Spleen (tissue), 11 donors: Measurements from ENCODE around the gene DOCK4. TPM values are rescaled to one million over a fixed set of nuclear protein-coding genes. Genes with fewer than 3 reads are reported as not detected.

ENCODE experiments used
- DNase-seq: peaks from one replicate; pipeline ENCODE4 v3.0.0-alpha.2; 2020
- H3K27ac ChIP-seq, 8 donors: fragments of 200-600 bp; sonication (generic) in 7 of 8; 1 replicate in 4 of 8; 2 replicates in 4 of 8; pipeline versions ENCODE4 v1.5.0 to v1.8.0; 2016 to 2021; ENCODE audit warnings: inconsistent platforms in 4 of 8, mild to moderate bottlenecking in 4 of 8, moderate library complexity in 1 of 8
- H3K27me3 ChIP-seq, 7 donors: fragments of 200-600 bp; sonication (generic) in 6 of 7; replicated peaks in 1 of 7; 1 replicate in 4 of 7; 2 replicates in 3 of 7; pipeline versions ENCODE4 v1.5.0 to v1.8.0; 2016 to 2021; ENCODE audit warnings: inconsistent platforms in 3 of 7, mild to moderate bottlenecking in 1 of 7
- H3K36me3 ChIP-seq, 6 donors: fragments of 200-600 bp; sonication (generic) in 5 of 6; 1 replicate in 4 of 6; 2 replicates in 2 of 6; pipeline versions ENCODE4 v1.5.0 to v1.8.0; 2016 to 2021; ENCODE audit warnings: inconsistent platforms in 2 of 6
- H3K4me1 ChIP-seq, 6 donors: fragments of 200-600 bp; sonication (generic) in 5 of 6; 1 replicate in 3 of 6; 2 replicates in 3 of 6; pipeline versions ENCODE4 v1.5.0 to v1.8.0; 2016 to 2021; ENCODE audit warnings: inconsistent platforms in 3 of 6
- H3K4me3 ChIP-seq, 8 donors: fragments of 200-600 bp; sonication (generic) in 7 of 8; 1 replicate in 4 of 8; 2 replicates in 4 of 8; pipeline versions ENCODE4 v1.5.0 to v1.8.0; 2016 to 2021; ENCODE audit warnings: inconsistent platforms in 4 of 8, mild to moderate bottlenecking in 4 of 8, moderate library complexity in 2 of 8
- H3K9me3 ChIP-seq, 8 donors: fragments of 200-600 bp; sonication (generic) in 7 of 8; 1 replicate in 4 of 8; 2 replicates in 4 of 8; pipeline versions ENCODE4 v1.5.0 to v1.8.0; 2016 to 2021; ENCODE audit warnings: inconsistent platforms in 4 of 8
- POLR2A ChIP-seq, 3 donors: fragments of 450-650 bp; IDR thresholded peaks; one replicate each; pipeline ENCODE4 v1.5.1; 2017; ENCODE audit warnings: antibody characterized with exemption in 3 of 3, mild to moderate bottlenecking in 1 of 3
- POLR2AphosphoS5 ChIP-seq, 3 donors: sonication (generic); formaldehyde crosslinking; IDR thresholded peaks; one replicate each; pipeline ENCODE4 v1.5.1; 2017; ENCODE audit warnings: antibody characterized with exemption in 3 of 3
- WGBS, 5 donors: extraction: QIAGEN DNeasy Blood & Tissue Kit in 3 of 5; methylation state at CpG; one replicate each; pipeline versions ENCODE4 v1.1.5 to v1.1.7; 2013 to 2018; 5-methylcytosine and 5-hydroxymethylcytosine counted together
- intact Hi-C: fragments of 100-400 bp; cut with DNase I; formaldehyde crosslinking; loops from one replicate; pipeline ENCODE4 v1.15.0; 2023; ENCODE audit warnings: low total_unique reads
- polyA plus RNA-seq, 3 donors: library from polyadenylated mRNA; stranded (reverse); fragments of 200-250 nt; gene quantifications; one replicate each; pipeline ENCODE4 v1.2.1, GENCODE V29; 2013
- total RNA-seq, 7 donors: library from RNA; depleted of rRNA in 3 of 7; stranded (reverse); fragments of >200 nt in 3 of 7; fragmentation: NEBNext Ultra II Directional in 4 of 7; extraction: Animal tissue kit (Norgen Biotek cat#: 25700) in 4 of 7; gene quantifications; one replicate each; pipeline versions ENCODE4 v1.1.0 to v1.2.1, GENCODE V29; 2016 to 2021
- TF ChIP-seq, protein P1 (sequence below), 11 experiments: fragments of 200-600 bp in 7 of 11; fragments of 450-650 bp in 4 of 11; sonication (generic) in 4 of 11; IDR thresholded peaks in 8 of 11; conservative IDR thresholded peaks in 3 of 11; 1 replicate in 7 of 11; 2 replicates in 4 of 11; pipeline versions ENCODE4 v1.4.0 to v1.8.0; 2016 to 2021; ENCODE audit warnings: antibody characterized with exemption in 11 of 11, inconsistent platforms in 4 of 11, mild to moderate bottlenecking in 1 of 11
- donor health status: healthy with polysubstance abuse.
- donor health status: DM: no; HTN: no; CAD: no; lungs with moderate emphysema.
- donor health status: DM: no; HTN: no; CAD: no.
- donor health status: Bipolar disorder and iron deficiency.
- donor health status: healthy.
- donor health status: DM: no; HTN: no; CAD: no.
- donor health status: DM: yes; HTN: yes; CAD: no.

The DOCK4 gene
- total and polyA plus RNA-seq, 10 donors: 1.4 to 26.9 (median 14.2) TPM

DNA sequence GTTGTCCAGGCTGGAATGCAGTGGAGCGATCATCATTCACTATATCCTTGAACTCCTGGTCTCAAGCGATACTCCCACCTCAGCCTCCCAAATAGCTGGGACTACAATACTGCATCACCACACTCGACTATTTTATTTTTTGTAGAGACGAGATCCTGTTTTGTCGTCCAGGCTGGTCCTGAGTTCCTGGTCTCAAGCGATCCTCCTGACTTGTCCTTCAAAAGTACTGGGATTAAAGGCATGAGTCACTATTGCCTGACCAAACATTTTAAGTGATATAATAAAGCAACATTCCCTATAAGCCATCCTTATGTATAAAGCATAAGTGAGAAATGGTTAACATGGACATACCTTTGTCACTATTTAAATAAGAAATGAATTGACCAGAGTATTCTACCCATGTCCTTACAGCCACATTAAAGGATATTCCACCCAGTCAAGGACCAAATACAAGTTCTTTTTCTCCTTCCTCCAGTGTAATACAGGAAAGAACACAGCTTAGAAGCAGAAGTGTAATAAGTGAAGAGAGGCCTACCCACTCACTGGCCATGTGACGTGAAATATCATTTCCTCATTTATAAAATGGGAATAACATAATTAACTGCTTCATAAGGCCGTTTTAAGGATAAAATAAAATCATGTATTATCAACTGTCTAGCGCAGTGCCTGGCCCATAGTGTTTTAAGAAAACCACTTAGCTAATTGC is 82.0 kb downstream of the DOCK4 start:
- Histone ChIP-seq H3K36me3 (no peaks in the 10 kb centered on the region), H3K27me3 (no peaks in the 10 kb centered on the region), H3K27ac (peak overlapping the region in 1 of 8 donors; percentile 29), H3K9me3 (no peaks in the 10 kb centered on the region), H3K4me1 (peaks cover 0 to 8% (median 0%) of the 10 kb centered on the region in 6 donors), H3K4me3 (no peak overlapping the region)
- intact Hi-C loops: no loop called here
- DNase-seq: no peak
- WGBS, 5 donors: 81 to 88% (median 84%) methylated on average over 9 of the region's 9 CpGs
- TF ChIP-seq, protein P1, sequence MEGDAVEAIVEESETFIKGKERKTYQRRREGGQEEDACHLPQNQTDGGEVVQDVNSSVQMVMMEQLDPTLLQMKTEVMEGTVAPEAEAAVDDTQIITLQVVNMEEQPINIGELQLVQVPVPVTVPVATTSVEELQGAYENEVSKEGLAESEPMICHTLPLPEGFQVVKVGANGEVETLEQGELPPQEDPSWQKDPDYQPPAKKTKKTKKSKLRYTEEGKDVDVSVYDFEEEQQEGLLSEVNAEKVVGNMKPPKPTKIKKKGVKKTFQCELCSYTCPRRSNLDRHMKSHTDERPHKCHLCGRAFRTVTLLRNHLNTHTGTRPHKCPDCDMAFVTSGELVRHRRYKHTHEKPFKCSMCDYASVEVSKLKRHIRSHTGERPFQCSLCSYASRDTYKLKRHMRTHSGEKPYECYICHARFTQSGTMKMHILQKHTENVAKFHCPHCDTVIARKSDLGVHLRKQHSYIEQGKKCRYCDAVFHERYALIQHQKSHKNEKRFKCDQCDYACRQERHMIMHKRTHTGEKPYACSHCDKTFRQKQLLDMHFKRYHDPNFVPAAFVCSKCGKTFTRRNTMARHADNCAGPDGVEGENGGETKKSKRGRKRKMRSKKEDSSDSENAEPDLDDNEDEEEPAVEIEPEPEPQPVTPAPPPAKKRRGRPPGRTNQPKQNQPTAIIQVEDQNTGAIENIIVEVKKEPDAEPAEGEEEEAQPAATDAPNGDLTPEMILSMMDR (IDR thresholded peaks at IDR 0.05 in 8 of 11, conservative IDR thresholded peaks at IDR 0.05 in 3 of 11): no peak
- no peak for TF ChIP-seq POLR2A (IDR thresholded peaks at IDR 0.05)
- no peak for TF ChIP-seq POLR2AphosphoS5 (IDR thresholded peaks at IDR 0.05)

DNA sequence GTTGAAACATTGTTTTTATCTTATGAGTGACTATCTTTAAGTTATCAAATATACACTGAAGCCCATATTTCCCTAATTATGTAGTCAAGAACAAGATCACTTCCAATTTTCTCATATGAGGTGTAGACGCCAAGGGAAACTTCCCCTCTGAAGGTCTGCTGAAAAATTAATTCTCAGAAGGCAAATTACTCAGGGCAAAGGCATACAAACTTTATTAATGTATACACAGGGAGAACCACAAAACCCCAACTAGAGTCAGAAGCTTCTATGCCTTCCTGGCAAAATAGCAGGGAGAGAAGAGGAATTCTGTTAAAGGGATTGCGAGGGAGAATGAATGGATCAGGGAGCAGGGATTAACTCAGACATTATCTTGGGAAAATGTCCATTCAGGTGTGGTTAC is 83.4 kb downstream of the DOCK4 start:
- intact Hi-C loops: no loop called here
- no peak for DNase-seq
- Histone ChIP-seq H3K4me3 (no peak overlapping the region), H3K27ac (no peak overlapping the region), H3K9me3 (no peaks in the 10 kb centered on the region), H3K36me3 (no peaks in the 10 kb centered on the region), H3K4me1 (peaks cover 0 to 3% (median 0%) of the 10 kb centered on the region in 6 donors), H3K27me3 (no peaks in the 10 kb centered on the region)
- 80 to 96% (median 89%) methylated on average over 2 of the region's 2 CpGs for WGBS, 5 donors
- no peak for TF ChIP-seq POLR2A (IDR thresholded peaks at IDR 0.05)
- TF ChIP-seq POLR2AphosphoS5 (IDR thresholded peaks at IDR 0.05): no peak
- TF ChIP-seq, protein P1 (IDR thresholded peaks at IDR 0.05 in 8 of 11, conservative IDR thresholded peaks at IDR 0.05 in 3 of 11): no peak

GRCh38 chr7:112122144-112122543 is 84.1 kb downstream of the DOCK4 start:
- Histone ChIP-seq H3K9me3 (no peaks in the 10 kb centered on the region), H3K27me3 (no peaks in the 10 kb centered on the region), H3K4me1 (peaks cover 0 to 3% (median 0%) of the 10 kb centered on the region in 6 donors), H3K36me3 (no peaks in the 10 kb centered on the region), H3K4me3 (no peak overlapping the region), H3K27ac (no peak overlapping the region)
- TF ChIP-seq POLR2A (IDR thresholded peaks at IDR 0.05) (no peak), POLR2AphosphoS5 (IDR thresholded peaks at IDR 0.05) (no peak)
- TF ChIP-seq, protein P1 (IDR thresholded peaks at IDR 0.05 in 8 of 11, conservative IDR thresholded peaks at IDR 0.05 in 3 of 11): no peak
- DNase-seq: no peak
- intact Hi-C loops: no loop called here

GRCh38 chr7:112121318-112121717 is 84.9 kb downstream of the DOCK4 start:
- H3K4me3 ChIP-seq: no peak overlapping the region
- H3K36me3 ChIP-seq: no peaks in the 10 kb centered on the region
- intact Hi-C loops: no loop called here
- H3K9me3 ChIP-seq: no peaks in the 10 kb centered on the region
- TF ChIP-seq POLR2AphosphoS5 (IDR thresholded peaks at IDR 0.05): no peak
- no peak for TF ChIP-seq POLR2A (IDR thresholded peaks at IDR 0.05)
- TF ChIP-seq, protein P1 (IDR thresholded peaks at IDR 0.05 in 8 of 11, conservative IDR thresholded peaks at IDR 0.05 in 3 of 11): no peak
- no peak for DNase-seq
- WGBS, 5 donors: 78 to 85% (median 81%) methylated on average over 3 of the region's 3 CpGs
- no peaks in the 10 kb centered on the region for H3K27me3 ChIP-seq
- H3K4me1 ChIP-seq: peaks cover 0 to 3% (median 0%) of the 10 kb centered on the region in 6 donors
- no peak overlapping the region for H3K27ac ChIP-seq
